ENCODE measurements around the gene PLSCR5. TPM values are rescaled to one million over a fixed set of nuclear protein-coding genes. Genes with fewer than 3 reads are reported as not detected.

Gene PLSCR5
- total and polyA plus RNA-seq, 2 donors (not counting 3 experiments of a cell fraction or from before 2014, with no cell fraction given) = not detected

DNA sequence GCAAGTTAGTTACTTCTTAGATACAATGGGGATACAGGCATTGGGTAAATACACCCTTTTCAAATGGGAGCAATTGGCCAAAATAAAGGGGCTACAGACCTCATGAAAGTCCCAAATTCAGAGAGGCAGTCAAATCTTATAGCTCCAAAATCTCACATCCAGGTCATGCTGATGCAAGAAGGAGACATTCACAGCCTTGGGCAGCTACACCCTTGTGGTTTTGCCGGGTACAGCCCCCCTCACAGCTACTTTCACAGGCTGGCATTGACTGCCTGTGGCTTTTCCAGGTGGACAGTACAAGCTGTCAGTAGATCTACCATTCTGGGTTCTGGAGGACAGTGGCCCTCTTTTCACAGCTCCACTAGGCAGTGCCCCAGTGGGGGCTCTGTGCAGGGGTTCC lies 43.3 kb downstream of the PLSCR5 start:
- DNase-seq (ENCODE audit: low read depth, low spot score) = no peak
- ChIA-PET CTCF (no interaction called here), POLR2A (interaction anchor here (0.6 kb wide), 1 partner anchor 90 kb away, joined by 7 read pairs; no protein-coding TSS in a partner anchor)
- BruUV-seq (replicated peaks) = no TSS peak
- no peaks in the 10 kb centered on the region for H4K20me1 ChIP-seq (replicated peaks; ENCODE audit: control insufficient read depth, extremely low read depth, insufficient read depth, low read length)
- no peak overlapping the region for H3K4me3 ChIP-seq (replicated peaks in 1 of 3; ENCODE audit: insufficient read depth in 1 of 3, low read depth in 1 of 3, low read length in 3 of 3)
- no peaks in the 10 kb centered on the region for H3K27me3 ChIP-seq (ENCODE audit: control insufficient read depth in 2 of 2, insufficient read depth in 2 of 2, low read length in 2 of 2)
- no peaks in the 10 kb centered on the region for H3K9me1 ChIP-seq (replicated peaks; ENCODE audit: control insufficient read depth, extremely low read depth, insufficient read depth, low read length)
- no peaks in the 10 kb centered on the region for H3K79me2 ChIP-seq (ENCODE audit: control insufficient read depth, insufficient read depth, low read length)
- no peak overlapping the region for H3K27ac ChIP-seq (ENCODE audit: insufficient read depth, low read depth, low read length)
- H3K4me1 ChIP-seq (ENCODE audit: control insufficient read depth, extremely low read depth, insufficient read depth, low read length) = no peaks in the 10 kb centered on the region
- FAIRE-seq = no peak
- TF ChIP-seq JUN (IDR thresholded peaks at IDR 0.05; ENCODE audit: borderline replicate concordance, insufficient read depth, insufficient read length, low read depth) = no peak
- TF ChIP-seq POLR2A (IDR thresholded peaks at IDR 0.05; ENCODE audit: low read depth, low read length) = no peak
- no peak for TF ChIP-seq EZH2 (IDR thresholded peaks at IDR 0.05; ENCODE audit: borderline replicate concordance, low read depth, low read length, severe bottlenecking)
- no peak for TF ChIP-seq FOS (IDR thresholded peaks at IDR 0.05; ENCODE audit: borderline replicate concordance, insufficient read depth, low read length)
- TF ChIP-seq POLR2AphosphoS5 (IDR thresholded peaks at IDR 0.05; ENCODE audit: insufficient read depth, low read depth, low read length) = no peak
- no peak for TF ChIP-seq GATA2 (IDR thresholded peaks at IDR 0.05; ENCODE audit: insufficient read depth, insufficient read length, low read depth, low read length)
- no peak for TF ChIP-seq MYC (IDR thresholded peaks at IDR 0.05; ENCODE audit: low read depth, low read length)
- TF ChIP-seq, protein P1, sequence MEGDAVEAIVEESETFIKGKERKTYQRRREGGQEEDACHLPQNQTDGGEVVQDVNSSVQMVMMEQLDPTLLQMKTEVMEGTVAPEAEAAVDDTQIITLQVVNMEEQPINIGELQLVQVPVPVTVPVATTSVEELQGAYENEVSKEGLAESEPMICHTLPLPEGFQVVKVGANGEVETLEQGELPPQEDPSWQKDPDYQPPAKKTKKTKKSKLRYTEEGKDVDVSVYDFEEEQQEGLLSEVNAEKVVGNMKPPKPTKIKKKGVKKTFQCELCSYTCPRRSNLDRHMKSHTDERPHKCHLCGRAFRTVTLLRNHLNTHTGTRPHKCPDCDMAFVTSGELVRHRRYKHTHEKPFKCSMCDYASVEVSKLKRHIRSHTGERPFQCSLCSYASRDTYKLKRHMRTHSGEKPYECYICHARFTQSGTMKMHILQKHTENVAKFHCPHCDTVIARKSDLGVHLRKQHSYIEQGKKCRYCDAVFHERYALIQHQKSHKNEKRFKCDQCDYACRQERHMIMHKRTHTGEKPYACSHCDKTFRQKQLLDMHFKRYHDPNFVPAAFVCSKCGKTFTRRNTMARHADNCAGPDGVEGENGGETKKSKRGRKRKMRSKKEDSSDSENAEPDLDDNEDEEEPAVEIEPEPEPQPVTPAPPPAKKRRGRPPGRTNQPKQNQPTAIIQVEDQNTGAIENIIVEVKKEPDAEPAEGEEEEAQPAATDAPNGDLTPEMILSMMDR (IDR thresholded peaks at IDR 0.05; ENCODE audit: extremely low read depth in 1 of 2, insufficient read depth in 1 of 2, low read depth in 1 of 2, low read length in 2 of 2) = no peak
- no peak for TF ChIP-seq MAX (IDR thresholded peaks at IDR 0.05; ENCODE audit: insufficient read depth, insufficient read length)
- H3K36me3 ChIP-seq (ENCODE audit: control insufficient read depth in 2 of 2, extremely low read depth in 1 of 2, insufficient read depth in 2 of 2, low read length in 2 of 2) = no peaks in the 10 kb centered on the region
- H3K9ac ChIP-seq (replicated peaks; ENCODE audit: extremely low read depth, insufficient read depth, low read length) = no peak overlapping the region
- no peaks in the 10 kb centered on the region for H3K9me3 ChIP-seq (replicated peaks; ENCODE audit: control insufficient read depth, insufficient read depth, low read length)
- H2AFZ ChIP-seq (ENCODE audit: low read depth, low read length) = no peak overlapping the region
- intact Hi-C loops (cut with micrococcal nuclease) = no loop called here
- H3K4me2 ChIP-seq (ENCODE audit: insufficient read depth, low read length) = no peak overlapping the region
- dilution Hi-C loops (cut with MboI; ENCODE audit: extremely low pct_ligation_motif_present, low sequenced_read_pairs) = no loop called here

All from endothelial cell of umbilical vein (primary cell).